H9 (cell line): ENCODE results near the gene LRIG1. TPM values are rescaled to one million over a fixed set of nuclear protein-coding genes. Genes with fewer than 3 reads are reported as not detected.

ENCODE experiments used
- DNase-seq: peaks from one replicate; pipeline ENCODE4 v3.0.0-alpha.2; 2017
- H2AFZ ChIP-seq: one replicate; pipeline ENCODE4 v1.6.1; 2013; ENCODE audit warnings: mild to moderate bottlenecking, low read length, control low read depth, moderate library complexity
- H2AK5ac ChIP-seq: 2 replicates; pipeline ENCODE4 v1.6.1; 2013; ENCODE audit warnings: low read length, control low read depth, mixed read lengths; ENCODE audit not compliant: insufficient read length
- H2BK120ac ChIP-seq: one replicate; pipeline ENCODE4 v1.6.1; 2013; ENCODE audit warnings: low read depth, mild to moderate bottlenecking, low read length, control low read depth, inconsistent platforms; ENCODE audit not compliant: poor library complexity, severe bottlenecking
- H2BK12ac ChIP-seq: 2 replicates; pipeline ENCODE4 v1.6.1; 2013; ENCODE audit warnings: low read length, control low read depth, mixed read lengths, low read depth; ENCODE audit not compliant: insufficient read length
- H2BK15ac ChIP-seq: 2 replicates; pipeline ENCODE4 v1.6.1; 2013; ENCODE audit warnings: low read depth, low read length, control low read depth
- H2BK20ac ChIP-seq: one replicate; pipeline ENCODE4 v1.6.1; 2013; ENCODE audit warnings: low read depth, mild to moderate bottlenecking, low read length, control low read depth, inconsistent platforms; ENCODE audit not compliant: poor library complexity, severe bottlenecking
- H2BK5ac ChIP-seq: 2 replicates; pipeline ENCODE4 v1.6.1; 2013; ENCODE audit warnings: low read length, control low read depth, mixed read lengths; ENCODE audit not compliant: insufficient read length
- H3K14ac ChIP-seq: 2 replicates; pipeline ENCODE4 v1.6.1; 2013; ENCODE audit warnings: low read length, control low read depth; ENCODE audit not compliant: insufficient read depth
- H3K18ac ChIP-seq: 2 replicates; pipeline ENCODE4 v1.6.1; 2013; ENCODE audit warnings: low read depth, mild to moderate bottlenecking, mixed read lengths, low read length, control low read depth; ENCODE audit not compliant: insufficient read length
- H3K23ac ChIP-seq: 2 replicates; pipeline ENCODE4 v1.6.1; 2013; ENCODE audit warnings: low read length, control low read depth, mixed read lengths, low read depth; ENCODE audit not compliant: insufficient read length
- H3K23me2 ChIP-seq: 2 replicates; pipeline ENCODE4 v1.6.1; 2013; ENCODE audit warnings: low read depth, mild to moderate bottlenecking, mixed read lengths, low read length, control low read depth; ENCODE audit not compliant: insufficient read length, poor library complexity, severe bottlenecking
- H3K27ac ChIP-seq: 2 replicates; pipeline ENCODE4 v1.5.1; 2013; ENCODE audit warnings: low read length, control low read depth, mixed read lengths, low read depth; ENCODE audit not compliant: insufficient read length
- H3K27me3 ChIP-seq: 2 replicates; pipeline ENCODE4 v1.6.1; 2013; ENCODE audit warnings: low read length, control low read depth, inconsistent platforms; ENCODE audit not compliant: insufficient read depth
- H3K4ac ChIP-seq: 2 replicates; pipeline ENCODE4 v1.6.1; 2013; ENCODE audit warnings: low read depth, mild to moderate bottlenecking, control low read depth, inconsistent platforms, low read length, moderate library complexity
- H3K4me1 ChIP-seq: 2 replicates; pipeline ENCODE4 v1.6.1; 2013; ENCODE audit warnings: low read length, control low read depth, inconsistent platforms; ENCODE audit not compliant: insufficient read depth
- H3K4me2 ChIP-seq: 2 replicates; pipeline ENCODE4 v1.6.1; 2013; ENCODE audit warnings: low read length, control low read depth, mixed read lengths; ENCODE audit not compliant: insufficient read length, insufficient read depth
- H3K56ac ChIP-seq: 2 replicates; pipeline ENCODE4 v1.6.1; 2013; ENCODE audit warnings: low read depth, mild to moderate bottlenecking, mixed read lengths, low read length, control low read depth; ENCODE audit not compliant: insufficient read length
- H3K79me1 ChIP-seq: 2 replicates; pipeline ENCODE4 v1.6.1; 2013; ENCODE audit warnings: low read depth, mild to moderate bottlenecking, moderate library complexity, low read length, control low read depth, inconsistent platforms; ENCODE audit not compliant: insufficient read depth, poor library complexity, severe bottlenecking
- H3K79me2 ChIP-seq: 2 replicates; pipeline ENCODE4 v1.6.1; 2013; ENCODE audit warnings: low read length, control low read depth, inconsistent platforms; ENCODE audit not compliant: insufficient read depth
- H3K9ac ChIP-seq: 2 replicates; pipeline ENCODE4 v1.6.1; 2013; ENCODE audit warnings: low read length, control low read depth, mixed read lengths; ENCODE audit not compliant: insufficient read length; ENCODE audit errors: extremely low read depth
- H3K9me3 ChIP-seq: one replicate; pipeline ENCODE4 v1.6.1; 2013; ENCODE audit warnings: low read depth, low read length, inconsistent platforms; ENCODE audit not compliant: control insufficient read depth
- H3T11ph ChIP-seq: one replicate; pipeline ENCODE4 v1.6.1; 2013; ENCODE audit warnings: mild to moderate bottlenecking, low read length, control low read depth, inconsistent platforms
- H4K20me1 ChIP-seq: one replicate; pipeline ENCODE4 v1.6.1; 2013; ENCODE audit not compliant: control insufficient read depth, insufficient read length, insufficient read depth
- H4K5ac ChIP-seq: 2 replicates; pipeline ENCODE4 v1.6.1; 2013; ENCODE audit warnings: low read depth, mild to moderate bottlenecking, mixed read lengths, low read length, control low read depth; ENCODE audit not compliant: insufficient read length
- H4K8ac ChIP-seq: replicated peaks from 2 replicates; pipeline ENCODE4 v1.6.1; 2013; ENCODE audit warnings: low read length, control low read depth, mixed read lengths, low read depth; ENCODE audit not compliant: insufficient read length
- H4K91ac ChIP-seq: 2 replicates; pipeline ENCODE4 v1.6.1; 2013; ENCODE audit warnings: low read depth, mild to moderate bottlenecking, moderate library complexity, mixed read lengths, low read length, control low read depth; ENCODE audit not compliant: insufficient read length
- H3K27ac Mint-ChIP-seq, 3 experiments: 2 replicates in 2 of 3; 3 replicates in 1 of 3; pipeline ENCODE4 v1.8.0; 2020 to 2021; ENCODE audit warnings: mixed read lengths in 3 of 3, mild to moderate bottlenecking in 1 of 3, moderate library complexity in 1 of 3
- H3K27me3 Mint-ChIP-seq: 2 replicates; pipeline ENCODE4 v1.8.0; 2021; ENCODE audit warnings: low read depth, mild to moderate bottlenecking, moderate library complexity, mixed read lengths
- H3K36me3 Mint-ChIP-seq, 3 experiments: 2 replicates in 2 of 3; 3 replicates in 1 of 3; pipeline ENCODE4 v1.8.0; 2020 to 2021; ENCODE audit warnings: low read depth in 3 of 3, mixed read lengths in 3 of 3; ENCODE audit not compliant: insufficient read depth in 1 of 3
- H3K4me1 Mint-ChIP-seq, 2 experiments: 2 replicates each; pipeline ENCODE4 v1.8.0; 2020; ENCODE audit warnings: mixed read lengths in 2 of 2
- H3K4me3 Mint-ChIP-seq, 2 experiments: 2 replicates in 1 of 2; 3 replicates in 1 of 2; pipeline ENCODE4 v1.8.0; 2020 to 2021; ENCODE audit warnings: mild to moderate bottlenecking in 2 of 2, mixed read lengths in 2 of 2, moderate library complexity in 1 of 2
- H3K9me3 Mint-ChIP-seq, 2 experiments: 2 replicates in 1 of 2; 3 replicates in 1 of 2; pipeline ENCODE4 v1.8.0; 2020; ENCODE audit warnings: mild to moderate bottlenecking in 2 of 2, mixed read lengths in 2 of 2, moderate library complexity in 1 of 2
- WGBS: extraction: QIAGEN DNeasy Blood & Tissue Kit; methylation state at CpG from one replicate; pipeline ENCODE4 v1.1.7; 2013; ENCODE audit warnings: missing lambda C conversion rate, low lambda C conversion rate, mixed read lengths; ENCODE audit not compliant: insufficient read length; ENCODE audit errors: extremely low coverage; 5-methylcytosine and 5-hydroxymethylcytosine counted together
- total RNA-seq: library from RNA; stranded (reverse); gene quantifications from 2 replicates; pipeline ENCODE4 v1.2.1, GENCODE V29; 2021
- TF ChIP-seq, protein P1 (sequence below): fragments of 200-600 bp; sonication (generic); conservative IDR thresholded peaks from 3 replicates; pipeline ENCODE4 v1.8.0; 2021; ENCODE audit warnings: antibody characterized with exemption, mild to moderate bottlenecking

Gene LRIG1
- total RNA-seq, 1 experiment from 2014 or later = 70.3 TPM

DNA sequence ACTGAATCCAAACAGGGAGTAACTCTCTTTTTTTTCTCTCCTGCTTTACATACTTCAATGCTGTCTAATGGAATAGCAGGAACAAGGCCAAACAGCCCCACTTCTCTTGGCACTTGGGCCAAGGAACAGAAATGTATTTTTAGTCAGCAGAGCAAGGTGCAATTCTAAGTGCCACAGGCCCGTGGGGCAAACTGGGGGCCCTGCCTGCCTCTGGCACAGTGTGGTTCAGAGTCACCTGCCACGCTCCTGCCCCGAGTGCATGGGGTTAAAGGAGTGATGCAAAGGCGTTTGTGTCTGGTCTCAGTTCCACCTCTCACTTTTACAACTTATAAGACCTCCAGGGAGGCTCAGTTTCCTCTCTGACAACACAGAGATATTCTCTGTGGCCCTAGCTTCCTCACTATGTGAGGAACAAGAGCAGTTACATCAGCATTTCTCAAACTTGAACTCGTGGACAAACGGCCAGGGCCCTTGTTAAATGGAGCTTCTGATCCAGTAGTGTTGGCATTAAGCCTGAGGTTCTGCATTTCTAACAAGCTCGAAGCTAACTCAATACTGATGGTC is 51.3 kb downstream of the LRIG1 start:
- peaks cover 55 to 74% of the 10 kb centered on the region in 2 experiments for H3K4me1 Mint-ChIP-seq

More for the DNA sequence above, 51.3 kb downstream of the LRIG1 start:
- Histone ChIP-seq H2AK5ac (no peak overlapping the region), H3K18ac (no peak overlapping the region), H3K4me1 (peaks cover 18% of the 10 kb centered on the region; the same call in 1 of the 2 replicates), H4K5ac (no peak overlapping the region), H4K91ac (no peak overlapping the region), H4K20me1 (no peaks in the 10 kb centered on the region), H3K9me3 (no peaks in the 10 kb centered on the region), H2BK20ac (no peak overlapping the region), H3K23ac (no peak overlapping the region), H3K4ac (no peak overlapping the region), H2BK12ac (no peak overlapping the region), H3K79me2 (peaks cover 10% of the 10 kb centered on the region; the same call in 1 of the 2 replicates), H3K27me3 (no peaks in the 10 kb centered on the region), H3K27ac (no peak overlapping the region), H3K23me2 (no peaks in the 10 kb centered on the region), H3K79me1 (peaks cover 14% of the 10 kb centered on the region), H3T11ph (no peak overlapping the region), H2BK5ac (no peak overlapping the region), H2BK120ac (no peak overlapping the region), H3K14ac (no peak overlapping the region), H4K8ac (no peak overlapping the region), H3K9ac (no peak overlapping the region), H3K56ac (no peak overlapping the region), H3K4me2 (no peak overlapping the region), H2AFZ (no peak overlapping the region), H2BK15ac (no peak overlapping the region)
- Mint-ChIP-seq H3K27ac (peak overlapping the region in 2 of 3 experiments; percentile 48 to 71; a peak in 2 of 7 replicates), H3K4me3 (no peak overlapping the region), H3K9me3 (no peaks in the 10 kb centered on the region), H3K36me3 (peaks cover 48 to 79% (median 65%) of the 10 kb centered on the region in 3 experiments; a peak in 6 of 7 replicates), H3K27me3 (no peaks in the 10 kb centered on the region; the same call in 1 of the 2 replicates)
- DNase-seq = no peak
- TF ChIP-seq, protein P1, sequence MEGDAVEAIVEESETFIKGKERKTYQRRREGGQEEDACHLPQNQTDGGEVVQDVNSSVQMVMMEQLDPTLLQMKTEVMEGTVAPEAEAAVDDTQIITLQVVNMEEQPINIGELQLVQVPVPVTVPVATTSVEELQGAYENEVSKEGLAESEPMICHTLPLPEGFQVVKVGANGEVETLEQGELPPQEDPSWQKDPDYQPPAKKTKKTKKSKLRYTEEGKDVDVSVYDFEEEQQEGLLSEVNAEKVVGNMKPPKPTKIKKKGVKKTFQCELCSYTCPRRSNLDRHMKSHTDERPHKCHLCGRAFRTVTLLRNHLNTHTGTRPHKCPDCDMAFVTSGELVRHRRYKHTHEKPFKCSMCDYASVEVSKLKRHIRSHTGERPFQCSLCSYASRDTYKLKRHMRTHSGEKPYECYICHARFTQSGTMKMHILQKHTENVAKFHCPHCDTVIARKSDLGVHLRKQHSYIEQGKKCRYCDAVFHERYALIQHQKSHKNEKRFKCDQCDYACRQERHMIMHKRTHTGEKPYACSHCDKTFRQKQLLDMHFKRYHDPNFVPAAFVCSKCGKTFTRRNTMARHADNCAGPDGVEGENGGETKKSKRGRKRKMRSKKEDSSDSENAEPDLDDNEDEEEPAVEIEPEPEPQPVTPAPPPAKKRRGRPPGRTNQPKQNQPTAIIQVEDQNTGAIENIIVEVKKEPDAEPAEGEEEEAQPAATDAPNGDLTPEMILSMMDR = no peak
- no CpG with 5 or more reads among the region's 7 CpGs for WGBS
